IPS-NIHi11 (cell line): ENCODE measurements around the gene OR1M1.
"Not testable (repeated sequence)": the region's sequence is repeated elsewhere in the genome, so short reads cannot be mapped to it uniquely, and the experiment has no call there.

Source experiments
- DNase-seq: peaks from one replicate; pipeline ENCODE4 v3.0.0; 2012; ENCODE audit warnings: mixed read lengths, low spot score

Gene OR1M1

GRCh38 chr19:9086761-9087160 lies at the start of gene OR1M1:
OR1M1 (plus strand) TSS chr19:9087061; CDS start chr19:9093245, 6,184 bp downstream.
- no peak for DNase-seq

GRCh38 chr19:9037400-9038062 lies 49.3 kb upstream of the OR1M1 start:
- DNase-seq: no peak

- no peak for DNase-seq
These were observed 47.1 kb upstream of the OR1M1 start for GRCh38 chr19:9039728-9040127.

- no peak for DNase-seq
These were observed 46.7 kb upstream of the OR1M1 start for GRCh38 chr19:9040131-9040530.

- DNase-seq: no peak
These were observed 45.8 kb upstream of the OR1M1 start for GRCh38 chr19:9041023-9041422.

GRCh38 chr19:9043524-9043923 lies 43.3 kb upstream of the OR1M1 start:
- no peak for DNase-seq

GRCh38 chr19:9044449-9044848 lies 42.4 kb upstream of the OR1M1 start:
- DNase-seq: no peak

- DNase-seq: no peak
These were observed 40.2 kb upstream of the OR1M1 start for GRCh38 chr19:9046694-9047093.

- DNase-seq: no peak
These were observed 34.0 kb upstream of the OR1M1 start for GRCh38 chr19:9052894-9053293.

- not testable (repeated sequence) for DNase-seq
These were observed 33.2 kb upstream of the OR1M1 start for GRCh38 chr19:9053674-9054073.

GRCh38 chr19:9054207-9054606 lies 32.7 kb upstream of the OR1M1 start:
- no peak for DNase-seq

GRCh38 chr19:9054765-9055164 lies 32.1 kb upstream of the OR1M1 start:
- peak; percentile 41 for DNase-seq

- DNase-seq: not testable (repeated sequence)
These were observed 30.7 kb upstream of the OR1M1 start for GRCh38 chr19:9056131-9056530.

GRCh38 chr19:9057505-9058258 lies 29.2 kb upstream of the OR1M1 start:
- no peak for DNase-seq

- no peak for DNase-seq
These were observed 27.8 kb upstream of the OR1M1 start for GRCh38 chr19:9058905-9059667.

GRCh38 chr19:9060564-9061340 lies 26.1 kb upstream of the OR1M1 start:
- DNase-seq: no peak

GRCh38 chr19:9061879-9062278 lies 25.0 kb upstream of the OR1M1 start:
- DNase-seq: no peak

- peak; percentile 46 for DNase-seq
These were observed 21.3 kb upstream of the OR1M1 start for GRCh38 chr19:9065457-9066014.

GRCh38 chr19:9070066-9070465 lies 16.8 kb upstream of the OR1M1 start:
- peak; percentile 55 for DNase-seq

- not testable (repeated sequence) for DNase-seq
These were observed 15.1 kb upstream of the OR1M1 start for GRCh38 chr19:9071720-9072119.

GRCh38 chr19:9073806-9074205 lies 13.1 kb upstream of the OR1M1 start:
- DNase-seq: peak; percentile 19
